Loucy (cell line): Measurements from ENCODE around the gene AGO3.

Experiments used
- H2AFZ ChIP-seq: fragments of 200-600 bp; sonication (generic); 2 replicates; pipeline ENCODE4 v1.6.0; 2016; ENCODE audit warnings: antibody characterized with exemption, mild to moderate bottlenecking, low read length, moderate library complexity
- H3F3A ChIP-seq: fragments of 200-600 bp; 2 replicates; pipeline ENCODE4 v1.6.0; 2016; ENCODE audit warnings: antibody characterized with exemption, low read depth, mild to moderate bottlenecking
- H3K27me3 ChIP-seq: fragments of 200-600 bp; sonication (generic); 2 replicates; pipeline ENCODE4 v1.6.1; 2014; ENCODE audit warnings: low read length, mild to moderate bottlenecking; ENCODE audit not compliant: insufficient read depth, poor library complexity, severe bottlenecking
- H3K36me3 ChIP-seq: fragments of 200-600 bp; sonication (generic); 2 replicates; pipeline ENCODE4 v1.6.1; 2016; ENCODE audit warnings: low read length; ENCODE audit not compliant: insufficient read depth
- H3K4me1 ChIP-seq: fragments of 200-600 bp; sonication (generic); 2 replicates; pipeline ENCODE4 v1.5.1; 2014; ENCODE audit warnings: low read length, mild to moderate bottlenecking; ENCODE audit not compliant: insufficient read depth, poor library complexity, severe bottlenecking
- H3K4me2 ChIP-seq: fragments of 200-600 bp; sonication (generic); 2 replicates; pipeline ENCODE4 v1.6.0; 2014; ENCODE audit warnings: antibody characterized with exemption, low read length, low read depth, mild to moderate bottlenecking; ENCODE audit not compliant: poor library complexity, severe bottlenecking
- H3K4me3 ChIP-seq: fragments of 200-600 bp; sonication (generic); 2 replicates; pipeline ENCODE4 v1.5.1; 2014; ENCODE audit warnings: low read length, mild to moderate bottlenecking, mixed read lengths; ENCODE audit not compliant: poor library complexity, severe bottlenecking
- H3K79me2 ChIP-seq: fragments of 200-600 bp; sonication (generic); 2 replicates; pipeline ENCODE4 v1.6.1; 2014; ENCODE audit warnings: low read length; ENCODE audit not compliant: insufficient read depth
- H3K9ac ChIP-seq: fragments of 200-600 bp; sonication (generic); 2 replicates; pipeline ENCODE4 v1.6.0; 2014; ENCODE audit warnings: mild to moderate bottlenecking, low read depth, low read length, moderate library complexity; ENCODE audit not compliant: poor library complexity, severe bottlenecking
- H3K9me2 ChIP-seq: fragments of 200-600 bp; sonication (generic); replicated peaks from 2 replicates; pipeline ENCODE4 v1.6.1; 2016; ENCODE audit warnings: low read depth, low read length, mixed read lengths
- H3K9me3 ChIP-seq: fragments of 200-600 bp; sonication (generic); 2 replicates; pipeline ENCODE4 v1.6.1; 2014; ENCODE audit warnings: mild to moderate bottlenecking, antibody characterized with exemption, low read length, low read depth; ENCODE audit not compliant: insufficient read depth
- H4K20me1 ChIP-seq: fragments of 200-600 bp; sonication (generic); 2 replicates; pipeline ENCODE4 v1.6.0; 2014; ENCODE audit warnings: antibody characterized with exemption, low read length, mild to moderate bottlenecking; ENCODE audit not compliant: insufficient read depth, poor library complexity, severe bottlenecking
- CTCF ChIP-seq: fragments of 200-600 bp; sonication (generic); conservative IDR thresholded peaks from 2 replicates; pipeline ENCODE4 v1.5.1; 2014; ENCODE audit warnings: mild to moderate bottlenecking, antibody characterized with exemption, low read length
- EZH2phosphoT487 ChIP-seq: fragments of 200-600 bp; IDR thresholded peaks from 2 replicates; pipeline ENCODE4 v1.6.1; 2018; ENCODE audit warnings: antibody characterized with exemption, mild to moderate bottlenecking, moderate library complexity, borderline replicate concordance

AGO3 gene

GRCh38 chr1:36091698-36092097 is 160.8 kb downstream of the AGO3 start:
- Histone ChIP-seq H3K4me3 (no peak overlapping the region), H3K4me1 (peaks cover 14% of the 10 kb centered on the region), H3K9ac (no peak overlapping the region), H3K36me3 (peaks cover 16% of the 10 kb centered on the region; the same call in 1 of the 2 replicates), H3K9me3 (no peaks in the 10 kb centered on the region), H3F3A (no peaks in the 10 kb centered on the region), H3K4me2 (peak overlapping the region; percentile 7), H3K9me2 (no peaks in the 10 kb centered on the region), H3K27me3 (no peaks in the 10 kb centered on the region), H3K79me2 (peaks cover 41% of the 10 kb centered on the region), H4K20me1 (peaks cover 15% of the 10 kb centered on the region), H2AFZ (no peak overlapping the region)
- no peak for TF ChIP-seq EZH2phosphoT487
- TF ChIP-seq CTCF, result no peak

- no peak overlapping the region for H3K4me3 ChIP-seq
- peaks cover 41% of the 10 kb centered on the region for H3K79me2 ChIP-seq
- peaks cover 16% of the 10 kb centered on the region; the same call in 1 of the 2 replicates for H3K36me3 ChIP-seq
- no peaks in the 10 kb centered on the region for H3K9me3 ChIP-seq
- H2AFZ ChIP-seq, result no peak overlapping the region
- H3F3A ChIP-seq, result no peaks in the 10 kb centered on the region
- H3K4me2 ChIP-seq, result peak overlapping the region; percentile 7
- no peaks in the 10 kb centered on the region for H3K27me3 ChIP-seq
- TF ChIP-seq EZH2phosphoT487 (no peak), CTCF (no peak)
- peaks cover 14% of the 10 kb centered on the region for H3K4me1 ChIP-seq
- no peak overlapping the region for H3K9ac ChIP-seq
- no peaks in the 10 kb centered on the region for H3K9me2 ChIP-seq
- peaks cover 15% of the 10 kb centered on the region for H4K20me1 ChIP-seq
These were observed 161.4 kb downstream of the AGO3 start for GRCh38 chr1:36092166-36092797.

GRCh38 chr1:36092798-36093185 is 161.9 kb downstream of the AGO3 start:
- no peaks in the 10 kb centered on the region for H3F3A ChIP-seq
- H3K4me1 ChIP-seq, result peaks cover 14% of the 10 kb centered on the region
- H3K9ac ChIP-seq, result no peak overlapping the region
- H3K79me2 ChIP-seq, result peaks cover 41% of the 10 kb centered on the region
- H2AFZ ChIP-seq, result no peak overlapping the region
- peaks cover 15% of the 10 kb centered on the region for H4K20me1 ChIP-seq
- no peaks in the 10 kb centered on the region for H3K27me3 ChIP-seq
- TF ChIP-seq EZH2phosphoT487, result no peak
- TF ChIP-seq CTCF, result no peak
- peaks cover 16% of the 10 kb centered on the region; the same call in 1 of the 2 replicates for H3K36me3 ChIP-seq
- H3K4me2 ChIP-seq, result no peak overlapping the region
- no peaks in the 10 kb centered on the region for H3K9me2 ChIP-seq
- no peaks in the 10 kb centered on the region for H3K9me3 ChIP-seq
- no peak overlapping the region for H3K4me3 ChIP-seq
